NB4 (cell line): ENCODE results near the gene KAZN.

Experiments
- DNase-seq: peaks from one replicate; pipeline ENCODE4 v3.0.0; 2010; ENCODE audit warnings: low read depth
- H3K4me3 ChIP-seq: one replicate; pipeline ENCODE4 v1.5.1; 2011; ENCODE audit warnings: mild to moderate bottlenecking, low read depth, low read length, moderate library complexity
- CTCF ChIP-seq: IDR thresholded peaks from one replicate; pipeline ENCODE4 v1.5.1; 2012; ENCODE audit warnings: low read depth, low read length
- MAX ChIP-seq: IDR thresholded peaks from 2 replicates; pipeline ENCODE4 v1.6.1; 2011; ENCODE audit warnings: low read depth, low read length
- MYC ChIP-seq: IDR thresholded peaks from 2 replicates; pipeline ENCODE4 v1.6.1; 2011; ENCODE audit warnings: low read depth, low read length
- POLR2A ChIP-seq: IDR thresholded peaks from 2 replicates; pipeline ENCODE4 v1.6.1; 2011; ENCODE audit warnings: mild to moderate bottlenecking; ENCODE audit not compliant: insufficient read length; ENCODE audit errors: extremely low read depth

KAZN gene

GRCh38 chr1:14648391-14648790 is 49.9 kb downstream of the KAZN start:
- no peak overlapping the region for H3K4me3 ChIP-seq
- no peak for DNase-seq
- no peak for TF ChIP-seq MAX

GRCh38 chr1:14648896-14649855 is 50.7 kb downstream of the KAZN start:
- TF ChIP-seq MYC, result no peak
- TF ChIP-seq MAX, result no peak
- TF ChIP-seq POLR2A, result no peak
- no peak for TF ChIP-seq CTCF
- no peak overlapping the region for H3K4me3 ChIP-seq
- no peak for DNase-seq

GRCh38 chr1:14649976-14650375 is 51.5 kb downstream of the KAZN start:
- no peak for DNase-seq
- TF ChIP-seq MYC (no peak), CTCF (no peak), POLR2A (no peak), MAX (no peak)
- no peak overlapping the region for H3K4me3 ChIP-seq

- TF ChIP-seq MAX (no peak), POLR2A (no peak), MYC (no peak)
- H3K4me3 ChIP-seq, result no peak overlapping the region
Measured at GRCh38 chr1:14650951-14651350, 52.5 kb downstream of the KAZN start.

GRCh38 chr1:14652840-14653239 is 54.4 kb downstream of the KAZN start:
- TF ChIP-seq POLR2A (no peak), CTCF (no peak), MYC (no peak), MAX (no peak)

More at GRCh38 chr1:14650951-14651350, 52.5 kb downstream of the KAZN start:
- no peak for DNase-seq

GRCh38 chr1:14653461-14653960 is 55.0 kb downstream of the KAZN start:
- no peak for DNase-seq
- TF ChIP-seq MYC, result no peak
- no peak for TF ChIP-seq POLR2A
- TF ChIP-seq CTCF, result no peak
- TF ChIP-seq MAX, result no peak
- H3K4me3 ChIP-seq, result no peak overlapping the region

More at GRCh38 chr1:14652840-14653239, 54.4 kb downstream of the KAZN start:
- DNase-seq, result no peak
- H3K4me3 ChIP-seq, result no peak overlapping the region
